GM12872 (cell line): ENCODE data around the gene FOXQ1.

Experiments used
- TF ChIP-seq, protein P1 (sequence below): IDR thresholded peaks from 3 replicates; pipeline ENCODE4 v1.5.1; 2011; ENCODE audit warnings: low read depth, mild to moderate bottlenecking, low read length, moderate library complexity; ENCODE audit not compliant: insufficient read depth

Gene FOXQ1

DNA sequence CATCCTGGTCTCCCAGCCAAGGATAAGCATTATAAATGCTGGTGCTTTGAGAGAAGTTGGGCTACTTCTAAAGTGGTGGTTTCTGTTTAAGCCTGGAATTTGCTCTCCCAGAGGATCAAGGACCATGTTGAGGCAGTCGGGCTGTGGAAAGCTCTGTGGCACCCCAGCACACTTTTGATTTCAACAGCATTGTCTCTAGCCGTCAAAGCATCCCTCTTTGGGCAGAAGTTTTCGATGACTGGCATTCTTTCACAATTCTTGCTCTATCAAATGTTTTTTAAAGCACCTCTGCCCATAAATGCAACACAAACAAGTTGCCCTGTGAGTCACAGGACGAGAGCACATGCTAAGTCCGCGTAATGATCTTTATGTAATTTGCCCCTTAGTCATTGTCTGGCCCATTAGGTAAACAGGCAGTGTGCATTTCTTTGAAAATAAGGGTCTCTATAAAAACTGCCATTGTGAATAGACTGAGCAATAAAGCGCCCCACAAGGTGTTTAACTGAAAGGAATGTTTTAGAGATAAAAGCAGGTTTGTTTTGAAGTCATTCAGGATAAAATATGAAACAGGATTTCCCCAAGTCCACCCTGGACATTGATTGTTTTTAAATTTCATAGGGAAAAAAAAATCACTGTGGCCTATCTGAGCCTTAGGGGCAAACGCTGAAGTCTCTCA, 44.7 kb upstream of the FOXQ1 start:
- TF ChIP-seq, protein P1, sequence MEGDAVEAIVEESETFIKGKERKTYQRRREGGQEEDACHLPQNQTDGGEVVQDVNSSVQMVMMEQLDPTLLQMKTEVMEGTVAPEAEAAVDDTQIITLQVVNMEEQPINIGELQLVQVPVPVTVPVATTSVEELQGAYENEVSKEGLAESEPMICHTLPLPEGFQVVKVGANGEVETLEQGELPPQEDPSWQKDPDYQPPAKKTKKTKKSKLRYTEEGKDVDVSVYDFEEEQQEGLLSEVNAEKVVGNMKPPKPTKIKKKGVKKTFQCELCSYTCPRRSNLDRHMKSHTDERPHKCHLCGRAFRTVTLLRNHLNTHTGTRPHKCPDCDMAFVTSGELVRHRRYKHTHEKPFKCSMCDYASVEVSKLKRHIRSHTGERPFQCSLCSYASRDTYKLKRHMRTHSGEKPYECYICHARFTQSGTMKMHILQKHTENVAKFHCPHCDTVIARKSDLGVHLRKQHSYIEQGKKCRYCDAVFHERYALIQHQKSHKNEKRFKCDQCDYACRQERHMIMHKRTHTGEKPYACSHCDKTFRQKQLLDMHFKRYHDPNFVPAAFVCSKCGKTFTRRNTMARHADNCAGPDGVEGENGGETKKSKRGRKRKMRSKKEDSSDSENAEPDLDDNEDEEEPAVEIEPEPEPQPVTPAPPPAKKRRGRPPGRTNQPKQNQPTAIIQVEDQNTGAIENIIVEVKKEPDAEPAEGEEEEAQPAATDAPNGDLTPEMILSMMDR, result no peak

DNA sequence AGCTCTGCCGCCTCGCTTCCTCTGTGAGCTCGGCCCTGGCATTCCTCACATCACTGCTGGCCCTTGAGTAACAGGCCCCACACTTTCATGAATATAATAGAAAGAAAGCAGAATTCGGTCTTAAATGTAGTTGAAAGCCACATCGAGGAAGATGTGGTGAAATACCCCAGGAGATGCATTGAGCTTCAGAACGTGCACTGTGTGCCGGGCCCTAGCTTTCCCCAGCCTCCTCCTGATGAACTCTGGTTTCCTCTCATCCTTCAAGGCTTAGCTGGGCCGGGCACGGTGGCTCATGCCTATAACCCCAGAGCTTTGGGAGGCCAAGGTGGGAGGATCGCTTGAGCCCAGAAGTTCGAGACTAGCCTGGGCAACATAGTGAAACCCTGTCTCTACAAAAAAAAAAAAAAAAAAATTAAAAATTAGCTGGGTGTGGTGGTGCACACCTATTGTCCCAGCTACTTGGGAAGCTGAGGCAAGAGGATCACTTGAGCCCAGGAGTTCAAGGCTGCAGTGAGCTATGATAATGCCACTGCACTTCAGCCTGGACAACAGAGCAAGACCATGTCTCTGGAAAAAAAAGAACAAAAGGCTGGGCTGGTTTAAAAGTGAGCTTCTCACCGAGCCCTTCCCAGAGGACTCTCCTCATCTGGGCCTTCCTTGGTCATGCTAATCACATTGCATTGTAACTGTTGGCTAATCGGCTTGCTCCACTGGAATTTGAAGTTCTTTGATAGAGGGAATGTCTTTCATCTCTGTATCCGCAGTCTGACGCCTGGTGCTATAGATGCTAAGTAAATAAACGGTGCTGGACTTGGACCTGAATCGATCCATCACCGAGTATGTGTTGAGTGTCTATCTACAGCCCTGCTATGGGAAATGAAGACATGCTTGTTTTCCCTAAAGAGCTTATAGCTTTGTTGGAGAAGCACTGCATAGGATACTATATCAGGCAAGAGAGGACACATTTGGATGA, 43.8 kb upstream of the FOXQ1 start:
- TF ChIP-seq, protein P1, result no peak

DNA sequence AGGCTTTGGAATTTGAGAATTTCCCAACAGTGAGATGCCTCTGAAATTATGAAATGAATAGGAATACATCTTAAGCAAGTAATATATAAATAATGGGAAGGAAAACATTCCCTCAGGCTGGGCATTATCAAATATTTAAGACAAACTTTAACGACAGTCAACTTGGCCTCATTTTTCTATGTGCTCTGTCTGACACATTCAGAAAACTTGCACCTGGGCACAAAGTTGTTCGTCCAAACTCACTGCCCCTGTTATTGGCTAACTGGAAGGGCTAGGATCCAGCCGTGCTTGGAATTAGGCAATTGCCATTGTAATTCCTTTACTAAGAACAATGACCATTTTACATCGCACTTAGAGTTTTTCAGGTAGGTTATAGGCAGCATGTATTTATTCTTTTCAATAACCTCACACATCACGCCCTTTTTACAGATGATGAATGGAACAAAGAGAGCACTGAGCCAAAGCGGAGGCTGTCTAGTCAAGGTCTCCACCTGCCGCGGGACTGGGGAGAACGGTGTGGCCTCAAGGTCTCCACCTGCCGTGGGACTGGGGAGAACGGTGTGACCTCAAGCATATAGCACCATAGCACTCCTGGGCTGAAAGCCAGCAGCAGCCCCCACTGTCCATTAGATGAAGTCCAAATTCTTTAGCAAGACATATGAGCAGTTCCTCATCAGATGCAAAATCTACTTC, 40.7 kb upstream of the FOXQ1 start:
- TF ChIP-seq, protein P1, result no peak

DNA sequence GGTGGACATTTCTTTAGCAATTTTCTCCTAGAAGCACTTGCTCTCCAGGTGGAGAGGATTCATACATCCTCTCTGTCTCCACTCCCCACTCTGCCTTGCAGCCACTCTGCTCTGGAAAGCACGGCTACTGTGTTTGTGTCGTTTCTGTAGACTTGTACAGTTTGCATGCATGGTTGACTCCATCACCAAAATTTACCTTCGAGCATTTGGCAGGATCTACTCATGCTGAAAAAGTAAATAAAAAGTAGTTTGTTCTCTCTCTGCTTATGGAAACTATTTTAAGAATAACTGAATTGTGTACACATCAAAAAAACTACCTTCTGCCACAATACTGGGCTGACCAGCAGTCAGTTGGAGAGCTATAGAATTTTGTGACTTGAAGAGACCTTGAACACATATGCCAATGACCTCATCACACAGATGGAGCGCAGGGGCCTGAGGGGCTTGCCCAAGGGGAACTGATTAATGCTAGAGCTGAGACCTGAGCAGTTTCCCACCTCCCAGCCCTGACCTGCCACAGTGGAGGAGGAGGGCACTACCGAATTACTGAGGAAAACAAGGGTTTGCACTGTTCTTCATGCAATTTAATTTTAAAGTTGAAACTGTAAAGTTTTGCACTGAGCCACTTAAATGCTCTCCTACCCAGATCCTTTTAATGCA, 33.7 kb upstream of the FOXQ1 start:
- TF ChIP-seq, protein P1, result no peak

- TF ChIP-seq, protein P1, result no peak
Measured at GRCh38 chr6:1279065-1279464, 32.8 kb upstream of the FOXQ1 start.

GRCh38 chr6:1280666-1281300, 31.1 kb upstream of the FOXQ1 start:
- TF ChIP-seq, protein P1, result no peak
